Stimulated activated naive B cell treated with anti-CD40 and anti-IgM and Interleukin-4, amounts not matched to agents 10 μg/mL and 1 μg/mL and 100 μg/mL, for 72 hours (primary cell): ENCODE measurements around the gene ZBTB7A.

Source experiments
- ATAC-seq, 2 donors: fragments of 150-1000 bp; cut with Tn5 transposase; replicated peaks; 2 replicates each; pipeline ENCODE4 v1.10.0; 2021; ENCODE audit warnings: moderate library complexity in 1 of 2
- DNase-seq: peaks from one replicate; pipeline ENCODE4 v3.0.0; 2021
- H3K27ac Mint-ChIP-seq: one replicate; pipeline ENCODE4 v1.8.0; 2022; ENCODE audit warnings: mild to moderate bottlenecking, mixed read lengths
- H3K27me3 Mint-ChIP-seq, 2 donors: one replicate each; pipeline ENCODE4 v1.8.0; 2022; ENCODE audit warnings: mixed read lengths in 2 of 2
- H3K36me3 Mint-ChIP-seq, 2 donors: one replicate each; pipeline ENCODE4 v1.8.0; 2022; ENCODE audit warnings: mixed read lengths in 2 of 2, mild to moderate bottlenecking in 1 of 2
- H3K4me1 Mint-ChIP-seq, 2 donors: one replicate each; pipeline ENCODE4 v1.8.0; 2022; ENCODE audit warnings: mixed read lengths in 2 of 2, mild to moderate bottlenecking in 1 of 2
- H3K4me3 Mint-ChIP-seq, 2 donors: one replicate each; pipeline ENCODE4 v1.8.0; 2022; ENCODE audit warnings: mild to moderate bottlenecking in 2 of 2, mixed read lengths in 2 of 2, moderate library complexity in 1 of 2
- H3K9me3 Mint-ChIP-seq, 2 donors: one replicate each; pipeline ENCODE4 v1.8.0; 2022; ENCODE audit warnings: mixed read lengths in 2 of 2, mild to moderate bottlenecking in 1 of 2

Gene ZBTB7A

DNA sequence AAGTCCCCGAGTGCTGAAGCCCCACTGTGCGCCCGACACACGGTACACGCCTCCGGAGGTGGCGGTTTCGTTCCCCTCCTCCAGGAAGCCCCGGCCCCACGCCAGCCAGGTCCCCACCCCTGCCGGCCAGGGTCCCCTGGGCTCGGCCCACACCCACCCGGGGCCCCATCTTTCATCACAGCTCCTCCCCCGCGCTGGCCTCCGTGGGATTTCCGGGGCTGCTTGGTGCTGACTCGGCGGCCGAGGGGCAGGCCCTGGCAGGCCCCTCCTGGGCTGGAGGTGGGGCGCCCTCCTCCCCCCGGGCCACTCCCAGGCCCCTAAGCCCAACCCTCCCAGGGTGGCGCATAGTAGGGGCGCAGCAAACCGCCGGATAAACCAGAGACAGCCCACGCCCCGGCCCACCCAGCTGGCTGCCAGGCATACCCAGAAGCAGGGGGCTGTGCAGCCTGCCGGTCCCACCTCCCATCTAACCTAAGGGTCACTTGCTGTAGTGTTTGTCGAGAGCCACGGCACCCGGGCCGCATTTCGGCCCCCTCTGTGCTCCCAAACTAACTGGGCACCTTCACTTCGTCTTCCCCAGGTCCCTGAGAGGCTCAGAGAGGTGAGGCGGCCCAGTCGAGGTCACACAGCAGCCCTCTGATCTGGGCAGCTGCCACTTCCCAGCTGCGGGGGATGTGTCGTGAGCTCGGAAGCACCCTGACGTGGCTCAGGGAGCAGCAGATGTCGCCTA, 6.6 kb downstream of the ZBTB7A start:
- DNase-seq (no peak), ATAC-seq (peak in 1 of 2 donors; percentile 31)
- Mint-ChIP-seq H3K27me3 (no peaks in the 10 kb centered on the region), H3K9me3 (no peaks in the 10 kb centered on the region), H3K36me3 (peaks cover 22 to 30% of the 10 kb centered on the region in 2 donors), H3K27ac (peak overlapping the region; percentile 90), H3K4me3 (peak overlapping the region; percentile 19 to 58), H3K4me1 (peaks cover 16 to 60% of the 10 kb centered on the region in 2 donors)

DNA sequence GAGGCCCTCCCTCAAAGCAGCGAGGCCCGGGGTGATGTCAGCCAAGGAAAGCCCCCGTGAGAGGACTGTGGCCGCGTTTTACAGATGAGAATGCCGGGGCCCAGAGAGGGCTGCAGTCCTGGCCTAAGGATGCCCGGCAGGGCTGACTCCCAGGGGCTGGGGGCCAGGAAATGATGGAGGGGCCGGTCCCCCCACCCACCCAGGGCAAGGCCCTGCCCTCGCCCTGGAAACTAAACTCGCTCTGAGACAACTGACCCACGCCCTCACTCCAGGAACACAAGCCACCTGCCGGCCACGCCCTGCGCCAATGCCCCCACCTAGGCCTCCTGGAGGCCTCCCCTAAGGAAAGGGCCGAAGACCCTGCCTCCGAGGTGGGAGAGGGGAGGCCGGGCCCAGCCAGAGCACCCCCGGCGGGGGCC, 7.2 kb downstream of the ZBTB7A start:
- Mint-ChIP-seq H3K4me3 (no peak overlapping the region), H3K27me3 (no peaks in the 10 kb centered on the region), H3K4me1 (peaks cover 16 to 60% of the 10 kb centered on the region in 2 donors), H3K27ac (peak overlapping the region; percentile 81), H3K36me3 (peaks cover 22 to 30% of the 10 kb centered on the region in 2 donors), H3K9me3 (no peaks in the 10 kb centered on the region)
- peak in 1 of 2 donors; percentile 12 for ATAC-seq
- no peak for DNase-seq

DNA sequence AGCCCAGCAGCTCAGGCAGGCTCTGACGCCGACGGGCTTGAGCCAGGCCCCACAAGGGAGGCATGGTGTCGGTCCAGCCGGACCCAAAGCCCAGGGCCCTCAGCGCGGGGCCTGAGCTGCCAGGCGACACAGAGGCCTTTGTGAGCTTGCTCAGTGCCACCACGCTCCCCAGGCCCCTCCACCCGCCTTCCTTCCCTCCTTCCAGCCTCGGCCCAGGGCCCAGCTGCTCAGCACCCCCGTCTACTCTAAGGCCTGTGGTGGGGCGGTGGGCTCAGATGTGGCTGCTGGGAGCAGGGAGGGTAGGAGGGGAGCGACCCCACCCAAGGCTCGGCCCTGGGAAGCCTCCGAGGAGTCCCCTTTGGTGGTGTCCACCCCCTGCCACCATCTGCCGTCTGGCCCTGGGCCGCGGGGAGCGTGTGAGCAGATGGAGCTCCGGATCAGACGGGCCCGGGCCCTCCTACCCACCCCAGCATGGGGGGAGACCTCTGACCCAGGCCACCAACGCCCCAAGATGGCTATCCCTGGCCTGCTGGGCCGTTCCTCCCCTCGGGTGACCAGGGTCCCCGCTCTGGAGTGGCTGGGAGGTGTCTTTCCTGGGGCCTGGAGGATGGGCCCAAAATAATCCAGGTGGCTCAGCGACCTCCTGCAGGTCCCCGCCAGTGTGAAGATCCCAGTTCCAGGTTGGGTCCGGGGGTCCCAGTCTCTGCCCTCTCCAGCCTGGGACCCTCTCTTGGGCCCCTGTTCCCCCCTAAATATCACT, 7.8 kb downstream of the ZBTB7A start:
- Mint-ChIP-seq H3K4me3 (peak overlapping the region in 1 of 2 donors; percentile 37), H3K27ac (peak overlapping the region; percentile 81)
- no peak for ATAC-seq

DNA sequence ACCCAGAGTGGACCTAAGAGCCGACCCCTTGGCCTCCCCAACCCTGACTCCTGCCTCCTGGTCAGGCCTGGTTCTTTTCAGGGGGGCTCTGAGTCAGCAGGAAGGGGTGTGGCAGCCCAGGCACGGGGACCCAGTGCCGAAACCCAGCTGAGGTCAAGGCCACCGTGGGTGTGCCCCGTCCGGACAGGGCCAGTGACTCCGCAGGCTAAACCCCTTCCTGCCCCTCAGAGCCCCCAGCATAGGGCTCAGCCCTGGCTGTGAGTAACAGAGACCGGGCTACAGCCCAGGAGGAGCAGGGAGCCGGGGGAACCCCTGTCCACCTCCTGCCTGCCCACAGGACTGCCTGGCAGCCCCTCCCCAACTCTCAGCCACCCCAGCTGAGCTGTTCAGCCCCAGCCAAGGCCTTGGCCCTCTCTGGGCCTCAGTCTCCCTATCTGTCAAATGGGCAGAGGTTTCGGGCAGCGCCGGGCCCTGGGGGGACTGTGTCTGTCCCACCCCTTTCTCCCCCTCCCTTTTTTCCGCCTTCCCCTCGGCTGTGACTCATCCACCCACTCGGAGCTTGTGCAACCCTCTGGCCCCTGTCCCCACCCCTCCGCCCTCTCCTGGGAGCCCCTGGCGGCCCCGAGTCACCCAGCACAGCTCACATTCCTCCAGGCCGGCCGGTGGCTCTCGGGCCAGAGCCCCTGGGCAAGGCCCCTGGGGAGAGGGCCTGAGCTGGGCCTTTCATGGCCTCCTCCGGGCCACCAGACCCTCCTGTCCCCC, 8.6 kb downstream of the ZBTB7A start:
- DNase-seq (no peak), ATAC-seq (peak; percentile 32 to 46)
- H3K27ac Mint-ChIP-seq, result peak overlapping the region; percentile 85
- peaks cover 18 to 56% of the 10 kb centered on the region in 2 donors for H3K4me1 Mint-ChIP-seq
- H3K27me3 Mint-ChIP-seq, result no peaks in the 10 kb centered on the region
- H3K9me3 Mint-ChIP-seq, result peaks cover 0 to 5% of the 10 kb centered on the region in 2 donors
- no peak overlapping the region for H3K4me3 Mint-ChIP-seq
- peaks cover 27 to 34% of the 10 kb centered on the region in 2 donors for H3K36me3 Mint-ChIP-seq

More for the DNA sequence above, 7.8 kb downstream of the ZBTB7A start:
- H3K4me1 Mint-ChIP-seq, result peaks cover 15 to 56% of the 10 kb centered on the region in 2 donors
- H3K27me3 Mint-ChIP-seq, result no peaks in the 10 kb centered on the region
- peaks cover 22 to 29% of the 10 kb centered on the region in 2 donors for H3K36me3 Mint-ChIP-seq
- DNase-seq, result no peak
- H3K9me3 Mint-ChIP-seq, result no peaks in the 10 kb centered on the region

DNA sequence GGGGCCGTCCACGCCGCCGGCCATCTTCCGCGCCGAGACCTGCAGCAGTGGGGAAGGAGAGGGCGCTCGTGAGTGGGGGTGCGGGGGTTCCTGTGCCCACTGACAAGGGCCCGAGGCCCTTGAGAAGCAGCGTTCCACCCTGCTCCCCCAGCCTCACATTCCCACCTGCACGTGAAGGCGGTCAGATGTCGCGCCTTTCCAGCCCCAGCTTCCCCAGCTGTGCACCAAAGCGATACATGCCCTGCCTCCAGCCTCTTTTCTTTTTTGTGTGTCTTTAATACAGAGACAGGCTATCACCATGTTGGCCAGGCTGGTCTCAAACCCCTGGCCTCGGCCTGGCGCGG, 11.5 kb downstream of the ZBTB7A start:
- Mint-ChIP-seq H3K9me3 (peaks cover 0 to 7% of the 10 kb centered on the region in 2 donors), H3K27me3 (no peaks in the 10 kb centered on the region), H3K27ac (no peak overlapping the region), H3K36me3 (peaks cover 45 to 54% of the 10 kb centered on the region in 2 donors), H3K4me3 (no peak overlapping the region), H3K4me1 (peaks cover 25 to 57% of the 10 kb centered on the region in 2 donors)
- DNase-seq, result no peak
- no peak for ATAC-seq

DNA sequence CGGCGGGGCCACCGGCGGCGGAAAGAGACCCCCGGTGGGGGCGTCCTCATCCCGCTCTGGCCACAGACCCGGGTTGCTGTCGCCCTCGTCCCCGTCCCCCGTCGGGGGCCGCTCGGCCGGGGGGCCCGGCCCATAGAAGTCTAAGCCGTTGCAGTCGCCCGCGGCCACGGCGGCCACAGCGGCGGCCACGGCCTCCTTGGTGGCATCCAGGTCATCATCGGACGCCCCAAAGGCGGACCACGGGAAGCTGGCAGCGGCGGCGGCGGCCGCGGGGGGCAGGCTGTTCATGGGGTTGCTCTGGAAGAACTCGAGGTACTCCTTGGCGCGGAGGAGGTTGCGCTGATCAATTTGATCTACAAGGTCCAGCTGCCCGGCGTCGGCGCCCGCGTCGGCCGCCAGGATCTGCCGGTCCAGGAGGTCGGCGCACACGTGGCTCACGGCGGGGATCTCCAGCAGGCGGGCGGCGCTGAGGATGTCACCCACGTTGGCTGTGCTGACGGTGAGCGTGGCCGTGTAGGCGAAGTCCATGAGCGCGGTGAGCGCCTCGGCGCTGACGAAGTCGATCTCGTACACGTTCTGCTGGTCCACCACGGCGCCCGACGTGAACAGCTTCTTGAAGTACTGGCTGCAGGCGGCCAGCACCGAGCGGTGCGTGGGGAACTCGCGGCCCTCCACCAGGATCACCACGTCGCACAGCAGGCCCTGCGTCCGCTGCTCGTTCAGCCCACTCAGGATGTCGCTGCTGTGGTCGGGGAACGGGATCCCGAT, 12.1 kb downstream of the ZBTB7A start:
- H3K36me3 Mint-ChIP-seq, result peaks cover 50 to 59% of the 10 kb centered on the region in 2 donors
- peaks cover 0 to 7% of the 10 kb centered on the region in 2 donors for H3K9me3 Mint-ChIP-seq
- H3K27me3 Mint-ChIP-seq, result no peaks in the 10 kb centered on the region
- H3K4me1 Mint-ChIP-seq, result peaks cover 27 to 56% of the 10 kb centered on the region in 2 donors
- H3K4me3 Mint-ChIP-seq, result no peak overlapping the region
- ATAC-seq (no peak), DNase-seq (no peak)
- H3K27ac Mint-ChIP-seq, result no peak overlapping the region

DNA sequence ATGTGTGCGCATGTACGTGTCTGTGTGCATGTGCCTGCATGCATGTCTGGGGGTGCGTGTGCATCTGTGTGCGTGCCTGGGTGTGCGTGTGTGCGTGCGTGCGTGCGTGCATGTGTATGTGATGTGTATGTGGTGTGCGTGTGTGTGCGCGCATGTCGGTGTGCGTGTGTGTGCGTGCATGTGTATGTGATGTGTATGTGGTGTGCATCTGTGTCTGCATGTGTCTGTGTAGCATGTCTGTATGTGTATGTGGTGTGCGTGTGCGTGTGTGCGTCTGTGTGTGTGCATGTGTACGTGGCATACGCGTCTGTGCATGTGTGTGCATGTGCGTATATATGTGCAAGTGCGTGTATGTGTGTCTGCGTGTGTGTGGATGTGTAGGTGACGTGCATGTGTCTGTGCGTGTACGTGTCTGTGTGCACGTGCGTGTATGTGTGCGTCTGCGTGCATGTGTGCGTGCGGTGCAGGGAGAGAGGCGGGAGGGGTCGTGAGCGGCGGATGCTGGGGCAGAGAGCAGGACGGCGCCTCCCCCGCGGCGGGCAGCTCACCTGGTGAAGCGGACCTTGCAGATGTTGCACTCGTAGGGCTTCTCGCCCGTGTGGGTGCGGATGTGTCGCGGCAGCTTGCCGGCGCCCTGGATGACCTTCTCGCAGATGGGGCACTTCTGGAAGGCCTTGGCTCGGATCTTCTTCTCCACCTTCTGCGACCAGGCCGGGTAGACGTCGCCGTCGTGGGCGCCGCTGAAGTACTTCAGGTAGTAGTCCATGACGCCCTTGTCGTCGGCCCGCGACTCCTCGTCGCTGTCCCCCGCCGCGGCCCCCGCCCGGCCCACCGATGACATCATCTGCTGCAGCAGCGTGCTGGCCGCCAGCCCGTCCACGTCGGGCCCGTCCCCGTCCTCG, 13.0 kb downstream of the ZBTB7A start:
- Mint-ChIP-seq H3K27me3 (no peaks in the 10 kb centered on the region), H3K36me3 (peaks cover 51 to 60% of the 10 kb centered on the region in 2 donors), H3K9me3 (peaks cover 0 to 7% of the 10 kb centered on the region in 2 donors), H3K4me3 (peak overlapping the region in 1 of 2 donors; percentile 11), H3K27ac (peak overlapping the region; percentile 74), H3K4me1 (peaks cover 27 to 47% of the 10 kb centered on the region in 2 donors)
- DNase-seq (no peak), ATAC-seq (no peak)

DNA sequence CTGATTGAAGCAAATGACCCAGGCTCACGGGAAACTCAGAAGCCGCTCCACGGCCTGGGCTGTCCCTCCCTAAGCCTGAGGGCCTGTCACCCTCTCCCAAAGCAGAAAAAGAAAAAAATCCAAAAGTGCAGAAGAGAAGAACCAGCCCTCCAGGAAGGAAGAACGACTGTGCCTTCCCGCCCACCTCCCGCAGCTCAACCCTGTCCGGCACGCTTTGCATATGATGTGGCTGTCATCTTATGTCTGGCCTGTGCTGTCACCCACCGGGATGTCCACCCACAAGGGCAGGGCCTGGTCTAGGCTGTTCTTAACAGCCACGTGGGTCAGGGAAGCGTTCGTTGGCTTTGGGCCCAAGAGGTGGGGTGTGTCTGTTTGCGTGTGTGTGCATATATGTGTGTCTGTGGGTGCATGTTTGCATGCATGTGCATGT, 13.7 kb downstream of the ZBTB7A start:
- Mint-ChIP-seq H3K4me1 (peaks cover 27 to 41% of the 10 kb centered on the region in 2 donors), H3K4me3 (peak overlapping the region; percentile 41), H3K27ac (peak overlapping the region; percentile 73), H3K36me3 (peaks cover 51 to 60% of the 10 kb centered on the region in 2 donors), H3K27me3 (no peaks in the 10 kb centered on the region), H3K9me3 (peaks cover 0 to 7% of the 10 kb centered on the region in 2 donors)
- no peak for DNase-seq
- ATAC-seq, result no peak

DNA sequence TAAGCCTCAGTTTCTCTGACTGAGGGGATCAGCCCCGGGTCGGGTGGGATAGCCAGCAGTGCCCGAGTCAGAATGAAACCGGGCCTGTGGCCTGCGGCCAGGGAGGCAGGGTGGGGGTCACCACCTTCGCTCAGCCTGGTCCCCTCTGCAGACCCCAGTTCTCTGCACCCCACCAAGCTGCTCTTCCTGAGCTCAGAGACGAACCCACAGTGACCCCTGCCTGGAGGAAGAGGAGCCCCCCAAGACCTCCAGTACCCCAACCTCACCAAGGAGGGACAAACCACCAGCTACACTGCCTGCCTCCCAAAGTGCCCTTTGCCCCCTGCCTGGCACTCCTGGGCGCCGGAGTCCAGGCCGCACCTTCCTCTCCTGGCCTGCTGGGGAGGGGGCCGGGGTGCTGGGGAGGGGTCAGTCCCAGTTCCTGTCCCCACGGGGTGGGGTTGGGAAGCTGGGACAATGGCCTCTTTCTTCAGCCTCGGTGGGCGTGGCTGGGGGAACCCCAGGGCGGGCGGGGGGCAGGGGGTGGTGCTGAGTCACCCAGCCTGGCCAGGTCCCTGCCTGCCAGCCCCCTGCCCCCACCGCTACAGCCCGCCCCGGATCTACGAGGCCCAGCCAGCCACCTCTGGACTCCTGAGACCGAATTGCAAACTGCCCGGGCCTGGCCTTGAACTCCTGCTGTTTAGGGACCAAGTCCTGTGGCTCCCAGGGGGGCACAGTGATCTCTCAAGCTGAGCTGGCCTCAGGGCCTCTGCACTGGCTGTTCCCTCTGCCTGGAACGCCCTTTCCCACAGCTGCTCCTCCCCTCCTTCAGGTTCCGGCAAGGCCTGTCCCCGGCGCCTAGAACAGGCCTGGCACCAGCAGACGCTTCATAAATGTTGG, 14.3 kb downstream of the ZBTB7A start:
- H3K4me3 Mint-ChIP-seq, result peak overlapping the region; percentile 41
- peak overlapping the region; percentile 73 for H3K27ac Mint-ChIP-seq
- H3K9me3 Mint-ChIP-seq, result peaks cover 0 to 7% of the 10 kb centered on the region in 2 donors
- H3K27me3 Mint-ChIP-seq, result no peaks in the 10 kb centered on the region
- H3K36me3 Mint-ChIP-seq, result peaks cover 47 to 55% of the 10 kb centered on the region in 2 donors
- no peak for ATAC-seq
- H3K4me1 Mint-ChIP-seq, result peaks cover 25 to 34% of the 10 kb centered on the region in 2 donors
- DNase-seq, result no peak

DNA sequence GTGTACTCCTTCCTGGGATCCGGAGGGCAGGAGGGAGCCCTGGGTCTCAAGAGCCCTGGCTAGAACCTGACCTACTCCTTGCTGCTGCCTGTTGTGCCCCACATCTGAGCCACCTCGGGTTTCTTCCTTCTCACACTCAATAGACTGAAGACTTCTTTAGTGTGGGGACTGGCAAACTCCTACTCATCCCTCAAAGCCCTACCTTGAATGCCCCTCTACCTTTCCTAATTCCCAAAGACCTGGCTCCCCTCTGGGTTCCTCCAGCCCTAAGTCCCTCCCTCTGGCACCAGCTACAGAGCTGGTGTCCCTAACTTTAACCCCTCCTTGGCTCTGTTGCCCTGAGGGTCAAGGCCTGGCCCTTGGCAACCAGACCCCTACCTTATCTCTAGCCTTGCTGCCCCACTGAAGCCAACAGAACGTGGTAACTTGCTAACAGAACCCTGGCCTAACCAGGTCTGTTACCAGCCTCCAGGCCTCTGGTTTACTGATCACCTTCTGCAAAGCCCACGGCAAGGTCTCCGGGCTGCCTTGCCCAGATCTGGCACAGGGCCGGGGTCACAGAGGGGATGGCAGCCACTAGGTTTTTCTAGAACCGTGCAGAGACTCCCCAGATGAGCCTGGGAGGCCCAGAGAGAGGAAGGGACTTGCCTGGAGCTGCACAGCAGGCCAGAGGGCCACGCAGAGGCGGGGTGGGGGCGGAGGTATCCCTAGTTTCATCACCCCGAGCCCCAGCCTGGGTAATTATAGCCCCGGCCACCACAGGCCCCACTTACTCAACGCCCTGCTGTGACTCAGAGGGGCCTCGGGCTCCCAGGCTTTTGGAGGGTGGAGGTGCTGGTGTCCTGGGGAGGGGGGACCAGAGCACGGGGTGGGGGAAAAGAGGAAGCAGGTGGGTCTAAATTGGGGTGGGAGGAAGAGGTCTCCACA, 15.3 kb downstream of the ZBTB7A start:
- Mint-ChIP-seq H3K4me1 (peaks cover 25 to 32% of the 10 kb centered on the region in 2 donors), H3K27me3 (no peaks in the 10 kb centered on the region), H3K27ac (peak overlapping the region; percentile 80), H3K36me3 (peaks cover 45 to 51% of the 10 kb centered on the region in 2 donors), H3K4me3 (no peak overlapping the region), H3K9me3 (peaks cover 0 to 7% of the 10 kb centered on the region in 2 donors)
- DNase-seq (no peak), ATAC-seq (no peak)

DNA sequence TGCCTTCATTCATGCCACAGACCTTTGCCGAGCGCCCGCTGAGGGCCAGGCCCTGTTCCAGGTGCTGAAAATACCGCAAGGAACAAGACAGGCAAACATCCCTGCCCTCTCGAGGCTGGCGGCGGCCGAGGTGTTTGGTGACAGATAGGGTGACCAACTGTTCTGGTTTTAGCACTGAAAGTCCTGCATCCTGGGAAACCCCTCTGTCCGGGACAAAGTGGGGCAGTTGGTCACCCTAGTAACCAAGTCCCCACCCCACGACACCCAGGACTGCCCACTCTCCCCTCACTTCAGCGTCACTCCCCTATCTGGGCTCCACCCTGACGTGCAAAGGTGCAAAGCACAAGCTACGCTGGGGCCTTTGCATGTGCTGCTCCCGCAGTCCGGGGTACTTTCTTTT, 17.3 kb downstream of the ZBTB7A start:
- ATAC-seq (peak in 1 of 2 donors; percentile 14), DNase-seq (no peak)
- Mint-ChIP-seq H3K27me3 (no peaks in the 10 kb centered on the region), H3K4me1 (peaks cover 22 to 31% of the 10 kb centered on the region in 2 donors), H3K36me3 (peaks cover 36 to 49% of the 10 kb centered on the region in 2 donors), H3K9me3 (peaks cover 0 to 7% of the 10 kb centered on the region in 2 donors), H3K27ac (peak overlapping the region; percentile 10), H3K4me3 (no peak overlapping the region)
